ENCODE results near the gene PELO.
"Not testable (repeated sequence)": the region's sequence is repeated elsewhere in the genome, so short reads cannot be mapped to it uniquely, and the experiment has no call there.

The PELO gene

GRCh38 chr5:52743012-52743411, 44.7 kb upstream of the PELO start:
- TF ChIP-seq EZH2phosphoT487 (IDR thresholded peaks at IDR 0.05; ENCODE audit: borderline replicate concordance, low read length), result no peak
- TF ChIP-seq, protein P1, sequence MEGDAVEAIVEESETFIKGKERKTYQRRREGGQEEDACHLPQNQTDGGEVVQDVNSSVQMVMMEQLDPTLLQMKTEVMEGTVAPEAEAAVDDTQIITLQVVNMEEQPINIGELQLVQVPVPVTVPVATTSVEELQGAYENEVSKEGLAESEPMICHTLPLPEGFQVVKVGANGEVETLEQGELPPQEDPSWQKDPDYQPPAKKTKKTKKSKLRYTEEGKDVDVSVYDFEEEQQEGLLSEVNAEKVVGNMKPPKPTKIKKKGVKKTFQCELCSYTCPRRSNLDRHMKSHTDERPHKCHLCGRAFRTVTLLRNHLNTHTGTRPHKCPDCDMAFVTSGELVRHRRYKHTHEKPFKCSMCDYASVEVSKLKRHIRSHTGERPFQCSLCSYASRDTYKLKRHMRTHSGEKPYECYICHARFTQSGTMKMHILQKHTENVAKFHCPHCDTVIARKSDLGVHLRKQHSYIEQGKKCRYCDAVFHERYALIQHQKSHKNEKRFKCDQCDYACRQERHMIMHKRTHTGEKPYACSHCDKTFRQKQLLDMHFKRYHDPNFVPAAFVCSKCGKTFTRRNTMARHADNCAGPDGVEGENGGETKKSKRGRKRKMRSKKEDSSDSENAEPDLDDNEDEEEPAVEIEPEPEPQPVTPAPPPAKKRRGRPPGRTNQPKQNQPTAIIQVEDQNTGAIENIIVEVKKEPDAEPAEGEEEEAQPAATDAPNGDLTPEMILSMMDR (IDR thresholded peaks at IDR 0.05; ENCODE audit: low read depth, low read length, poor library complexity, severe bottlenecking), result no peak
- Histone ChIP-seq H3K4me1 (ENCODE audit: control insufficient read depth, low read length) (no peaks in the 10 kb centered on the region), H3K79me2 (ENCODE audit: control insufficient read depth, low read length) (no peaks in the 10 kb centered on the region), H4K20me1 (ENCODE audit: control insufficient read depth, insufficient read depth, low read depth, low read length) (no peaks in the 10 kb centered on the region), H3K27ac (ENCODE audit: low read depth, low read length) (no peak overlapping the region), H3K9me3 (ENCODE audit: control insufficient read depth, insufficient read depth, low read length) (no peaks in the 10 kb centered on the region), H3K4me3 (ENCODE audit: low read length) (no peak overlapping the region), H3K36me3 (ENCODE audit: control insufficient read depth, low read length) (no peaks in the 10 kb centered on the region), H3F3A (ENCODE audit: control insufficient read depth, insufficient read depth) (no peaks in the 10 kb centered on the region), H3K4me2 (ENCODE audit: low read length) (no peak overlapping the region), H3K27me3 (ENCODE audit: control insufficient read depth, low read length) (no peaks in the 10 kb centered on the region; the same call in 1 of the 2 replicates), H3K9me2 (replicated peaks; ENCODE audit: control insufficient read depth, low read length) (no peaks in the 10 kb centered on the region)

DNA sequence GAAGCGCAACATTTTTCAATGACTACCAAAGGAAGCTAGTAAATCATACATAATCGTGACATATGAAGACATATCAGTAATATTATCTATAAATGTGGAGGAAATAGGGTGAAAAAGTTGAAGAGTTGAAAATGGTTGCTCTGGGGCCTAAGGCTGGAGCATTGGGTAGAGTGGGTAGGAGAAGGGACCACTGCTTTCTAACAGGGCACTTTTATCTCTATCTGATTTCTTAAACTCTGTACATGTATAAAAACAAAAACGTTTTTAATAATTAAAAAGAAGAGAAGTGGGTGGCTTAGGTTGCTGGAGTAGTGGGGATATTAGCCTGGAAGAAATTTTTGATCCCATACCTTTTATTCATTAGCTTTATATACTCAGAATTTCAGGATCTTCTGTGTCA, 44.2 kb upstream of the PELO start:
- Histone ChIP-seq H3K4me3 (ENCODE audit: low read length) (no peak overlapping the region), H3K27ac (ENCODE audit: low read depth, low read length) (no peak overlapping the region), H3F3A (ENCODE audit: control insufficient read depth, insufficient read depth) (no peaks in the 10 kb centered on the region), H3K9me3 (ENCODE audit: control insufficient read depth, insufficient read depth, low read length) (no peaks in the 10 kb centered on the region), H3K27me3 (ENCODE audit: control insufficient read depth, low read length) (no peaks in the 10 kb centered on the region), H3K4me1 (ENCODE audit: control insufficient read depth, low read length) (no peaks in the 10 kb centered on the region), H3K79me2 (ENCODE audit: control insufficient read depth, low read length) (no peaks in the 10 kb centered on the region), H4K20me1 (ENCODE audit: control insufficient read depth, insufficient read depth, low read depth, low read length) (no peaks in the 10 kb centered on the region), H3K36me3 (ENCODE audit: control insufficient read depth, low read length) (no peaks in the 10 kb centered on the region), H3K4me2 (ENCODE audit: low read length) (no peak overlapping the region), H3K9me2 (replicated peaks; ENCODE audit: control insufficient read depth, low read length) (no peaks in the 10 kb centered on the region)
- no peak for TF ChIP-seq EZH2phosphoT487 (IDR thresholded peaks at IDR 0.05; ENCODE audit: borderline replicate concordance, low read length)
- TF ChIP-seq, protein P1 (IDR thresholded peaks at IDR 0.05; ENCODE audit: low read depth, low read length, poor library complexity, severe bottlenecking), result no peak

DNA sequence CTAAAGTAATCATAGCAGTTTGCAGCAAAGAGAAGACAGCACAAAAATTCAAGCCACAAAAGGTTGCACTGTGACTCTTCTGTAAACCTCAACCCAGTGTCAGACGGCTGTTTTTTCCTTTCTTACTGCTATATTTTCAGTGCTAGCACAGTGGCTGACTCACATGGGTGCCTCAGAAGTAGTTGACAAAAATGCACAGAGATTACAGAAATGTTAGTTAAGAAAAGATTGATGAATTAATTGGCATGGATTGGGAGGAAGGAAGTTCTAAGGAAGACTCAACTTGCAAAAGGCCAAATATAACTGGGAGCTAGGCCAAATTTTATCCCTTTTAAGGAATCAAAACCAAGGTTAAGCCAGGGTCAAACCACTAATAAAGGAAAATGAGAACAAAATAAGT, 43.7 kb upstream of the PELO start:
- H3K4me3 ChIP-seq (ENCODE audit: low read length), result no peak overlapping the region
- H4K20me1 ChIP-seq (ENCODE audit: control insufficient read depth, insufficient read depth, low read depth, low read length), result no peaks in the 10 kb centered on the region
- H3K9me2 ChIP-seq (replicated peaks; ENCODE audit: control insufficient read depth, low read length), result no peaks in the 10 kb centered on the region
- H3K36me3 ChIP-seq (ENCODE audit: control insufficient read depth, low read length), result no peaks in the 10 kb centered on the region
- no peak overlapping the region for H3K4me2 ChIP-seq (ENCODE audit: low read length)
- no peaks in the 10 kb centered on the region for H3K4me1 ChIP-seq (ENCODE audit: control insufficient read depth, low read length)
- no peaks in the 10 kb centered on the region for H3K27me3 ChIP-seq (ENCODE audit: control insufficient read depth, low read length)
- no peaks in the 10 kb centered on the region for H3K9me3 ChIP-seq (ENCODE audit: control insufficient read depth, insufficient read depth, low read length)
- H3K79me2 ChIP-seq (ENCODE audit: control insufficient read depth, low read length), result no peaks in the 10 kb centered on the region
- no peaks in the 10 kb centered on the region for H3F3A ChIP-seq (ENCODE audit: control insufficient read depth, insufficient read depth)
- TF ChIP-seq EZH2phosphoT487 (IDR thresholded peaks at IDR 0.05; ENCODE audit: borderline replicate concordance, low read length), result no peak
- TF ChIP-seq, protein P1 (IDR thresholded peaks at IDR 0.05; ENCODE audit: low read depth, low read length, poor library complexity, severe bottlenecking), result no peak
- H3K27ac ChIP-seq (ENCODE audit: low read depth, low read length), result no peak overlapping the region

GRCh38 chr5:52744867-52745458, 42.8 kb upstream of the PELO start:
- H3K9me2 ChIP-seq (replicated peaks; ENCODE audit: control insufficient read depth, low read length); H3K79me2 ChIP-seq (ENCODE audit: control insufficient read depth, low read length): not testable (repeated sequence)

More at GRCh38 chr5:52744867-52745458, 42.8 kb upstream of the PELO start:
- not testable (repeated sequence) for H3F3A ChIP-seq (ENCODE audit: control insufficient read depth, insufficient read depth); H3K4me3 ChIP-seq (ENCODE audit: low read length); H3K36me3 ChIP-seq (ENCODE audit: control insufficient read depth, low read length); H4K20me1 ChIP-seq (ENCODE audit: control insufficient read depth, insufficient read depth, low read depth, low read length); H3K9me3 ChIP-seq (ENCODE audit: control insufficient read depth, insufficient read depth, low read length); H3K4me1 ChIP-seq (ENCODE audit: control insufficient read depth, low read length); H3K4me2 ChIP-seq (ENCODE audit: low read length); H3K27ac ChIP-seq (ENCODE audit: low read depth, low read length); H3K27me3 ChIP-seq (ENCODE audit: control insufficient read depth, low read length)

All from DOHH2 (cell line).